A549 (cell line): ENCODE results near the gene TMEM19. TPM values are rescaled to one million over a fixed set of nuclear protein-coding genes. Genes with fewer than 3 reads are reported as not detected.

Experiments
- ATAC-seq, 2 experiments: fragments of 200-7000 bp in 1 of 2; fragments of >200 bp in 1 of 2; cut with Nextera tagmentation in 1 of 2; cut with Tn5 transposase in 1 of 2; 3 replicates each; pipeline versions ENCODE4 v1.8.0 to v1.9.1; 2018 to 2020; ENCODE audit warnings: mild to moderate bottlenecking in 1 of 2, moderate library complexity in 1 of 2
- CTCF ChIA-PET: fragments of 300-600 bp; sonication (Branson Sonifier 250); formaldehyde crosslinking; extraction: SDS; loops from one replicate; lab custom pipeline; 2021; ENCODE audit warnings: antibody characterized with exemption, inconsistent platforms; lab: Yijun Ruan, JAX
- POLR2A ChIA-PET: fragments of 350-600 bp; formaldehyde crosslinking; extraction: SDS; loops from one replicate; lab custom pipeline; 2021; ENCODE audit warnings: antibody characterized with exemption, inconsistent platforms; lab: Yijun Ruan, JAX
- DNase-seq, 2 experiments: peaks; one replicate each; pipeline versions ENCODE4 v3.0.0 to v3.0.0-alpha.2; 2011 to 2016; ENCODE audit warnings: low read depth in 1 of 2, low spot score in 1 of 2
- FAIRE-seq: peaks from 2 replicates; lab custom pipeline; 2011; peaks lifted over from hg19 to GRCh38; lab: Jason Lieb, UNC
- H3K27ac ChIP-seq, 2 experiments: fragments of >200 bp; sonication (Bioruptor Twin); formaldehyde crosslinking; 3 replicates each; pipeline ENCODE4 v1.5.1; 2016 to 2017
- H3K4me1 ChIP-seq: fragments of >200 bp; sonication (Bioruptor Twin); formaldehyde crosslinking; 3 replicates; pipeline ENCODE4 v1.6.1; 2016
- H3K4me2 ChIP-seq: fragments of >200 bp; sonication (Bioruptor Twin); formaldehyde crosslinking; 3 replicates; pipeline ENCODE4 v1.6.1; 2016
- H3K4me3 ChIP-seq: fragments of >200 bp; sonication (Bioruptor Twin); formaldehyde crosslinking; 3 replicates; pipeline ENCODE4 v1.5.1; 2016
- H3K9me3 ChIP-seq: fragments of >200 bp; sonication (Bioruptor Twin); formaldehyde crosslinking; 3 replicates; pipeline ENCODE4 v1.6.1; 2016
- ATOH8 ChIP-seq: fragments of 250-450 bp; sonication (Bioruptor Pico); IDR thresholded peaks from 2 replicates; pipeline ENCODE4 v1.5.0; 2020; ENCODE audit warnings: low read depth, mild to moderate bottlenecking, moderate library complexity
- CBX8 ChIP-seq: fragments of 200-600 bp; sonication (generic); IDR thresholded peaks from 2 replicates; pipeline ENCODE4 v1.6.1; 2016
- CEBPB ChIP-seq, 2 experiments: fragments of >200 bp in 1 of 2; sonication (Bioruptor Twin) in 1 of 2; formaldehyde crosslinking in 1 of 2; IDR thresholded peaks; 2 replicates each; pipeline ENCODE4 v1.6.1; 2012 to 2016
- CHD2 ChIP-seq: fragments of 150-350 bp; IDR thresholded peaks from 2 replicates; pipeline ENCODE4 v1.6.1; 2014; ENCODE audit warnings: low read length; ENCODE audit not compliant: partially characterized antibody
- CHD4 ChIP-seq: fragments of 200-600 bp; sonication (generic); IDR thresholded peaks from 2 replicates; pipeline ENCODE4 v1.6.1; 2016; ENCODE audit warnings: antibody characterized with exemption, mild to moderate bottlenecking, borderline replicate concordance
- EP300 ChIP-seq, 2 experiments: fragments of >200 bp; sonication (Bioruptor Twin); formaldehyde crosslinking; IDR thresholded peaks; 2 replicates in 1 of 2; 3 replicates in 1 of 2; pipeline ENCODE4 v1.6.1; 2016 to 2017
- ESRRA ChIP-seq: fragments of 150-350 bp; IDR thresholded peaks from 2 replicates; pipeline ENCODE4 v1.6.1; 2014; ENCODE audit warnings: mild to moderate bottlenecking, low read length, borderline replicate concordance
- HOXB13 ChIP-seq: fragments of 250-450 bp; sonication (Bioruptor Pico); IDR thresholded peaks from 2 replicates; pipeline ENCODE4 v1.5.0; 2020; ENCODE audit warnings: low read depth, mild to moderate bottlenecking, moderate library complexity
- JUN ChIP-seq, 2 experiments: fragments of >200 bp; sonication (Bioruptor Twin); formaldehyde crosslinking; IDR thresholded peaks; 2 replicates in 1 of 2; 3 replicates in 1 of 2; pipeline ENCODE4 v1.6.1; 2016 to 2017
- KDM1A ChIP-seq: fragments of 200-600 bp; sonication (generic); IDR thresholded peaks from 2 replicates; pipeline ENCODE4 v1.6.1; 2016; ENCODE audit warnings: low read depth, mild to moderate bottlenecking
- MAX ChIP-seq: IDR thresholded peaks from 2 replicates; pipeline ENCODE4 v1.6.1; 2012
- NR3C1 ChIP-seq: fragments of >200 bp; sonication (Bioruptor Twin); formaldehyde crosslinking; IDR thresholded peaks from 3 replicates; pipeline ENCODE4 v1.6.1; 2017
- RCOR1 ChIP-seq: fragments of 150-350 bp; IDR thresholded peaks from 2 replicates; pipeline ENCODE4 v1.6.1; 2014; ENCODE audit warnings: antibody characterized with exemption, low read length, low read depth
- RNF2 ChIP-seq: fragments of 200-600 bp; sonication (generic); IDR thresholded peaks from 2 replicates; pipeline ENCODE4 v1.6.1; 2016; ENCODE audit warnings: low read depth, mild to moderate bottlenecking, antibody characterized with exemption, moderate library complexity, borderline replicate concordance
- ZFP36 ChIP-seq: fragments of 450-650 bp; IDR thresholded peaks from 2 replicates; pipeline ENCODE4 v1.6.1; 2014; ENCODE audit warnings: borderline replicate concordance; ENCODE audit not compliant: partially characterized antibody
- ZSCAN20 ChIP-seq: fragments of 250-450 bp; sonication (Bioruptor Pico); IDR thresholded peaks from 2 replicates; pipeline ENCODE4 v1.8.0; 2022; ENCODE audit warnings: mild to moderate bottlenecking, moderate library complexity
- WGBS: methylation state at CpG from one replicate; pipeline ENCODE4 v1.1.6; 2017; ENCODE audit errors: missing lambda C conversion rate; 5-methylcytosine and 5-hydroxymethylcytosine counted together
- polyA plus RNA-seq, 4 experiments: library from polyadenylated mRNA; depleted of rRNA in 3 of 4; stranded (reverse); fragments of >200 nt; fragmentation: RNase III in 1 of 4; extraction: RNeasy Plus Mini Kit Qiagen cat#74134 plus additional on column Dnase treatment in 1 of 4; gene quantifications; 2 replicates in 3 of 4; 3 replicates in 1 of 4; pipeline ENCODE4 v1.2.3, GENCODE V29; 2011 to 2017
- TF ChIP-seq, protein P1 (sequence below): fragments of >200 bp; sonication (Bioruptor Twin); formaldehyde crosslinking; IDR thresholded peaks from 2 replicates; pipeline ENCODE4 v1.6.1; 2016

TMEM19 gene
- polyA plus RNA-seq, 2 of the 4 experiments (the other 2 are of a cell fraction): 43.2 to 78.8 TPM

DNA sequence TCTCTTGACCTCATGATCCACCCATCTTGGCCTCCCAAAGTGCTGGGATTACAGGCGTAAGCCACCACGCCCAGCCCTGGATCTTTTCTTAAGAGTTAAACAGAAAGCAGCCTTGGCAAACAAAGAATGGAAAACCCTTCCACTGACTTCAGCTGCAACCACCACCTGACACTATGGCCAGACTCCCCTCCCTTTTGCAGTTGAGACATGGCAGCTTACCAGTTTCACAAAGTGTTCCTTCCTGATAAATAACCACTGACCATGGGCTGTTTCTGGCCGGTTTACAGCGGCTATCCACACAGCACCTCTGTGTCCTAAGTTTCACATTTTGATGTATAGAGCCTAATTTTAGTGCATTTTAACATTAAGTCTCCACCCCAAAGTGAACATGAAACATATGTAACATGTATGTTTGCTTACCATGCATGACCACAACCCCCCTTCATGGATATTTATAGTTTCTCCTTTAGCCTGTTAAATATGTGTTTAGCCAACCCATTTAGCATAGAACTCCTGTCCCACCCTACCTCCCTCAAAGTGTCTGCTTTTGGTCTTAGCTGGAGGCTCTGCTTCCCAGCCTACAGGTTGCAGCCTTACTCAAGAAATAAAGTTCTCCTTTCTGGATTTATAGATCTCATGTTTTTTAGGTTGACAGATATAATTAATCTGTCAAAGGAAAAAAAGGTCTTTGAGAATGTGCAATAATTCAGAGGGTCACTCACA, 36.1 kb downstream of the TMEM19 start:
- 90% methylated on average over 4 of the region's 4 CpGs for WGBS
- POLR2A ChIA-PET: no interaction called here
- Histone ChIP-seq H3K4me2 (no peak overlapping the region), H3K4me3 (no peak overlapping the region), H3K4me1 (no peaks in the 10 kb centered on the region), H3K27ac (no peak overlapping the region), H3K9me3 (no peaks in the 10 kb centered on the region)
- TF ChIP-seq, protein P1, sequence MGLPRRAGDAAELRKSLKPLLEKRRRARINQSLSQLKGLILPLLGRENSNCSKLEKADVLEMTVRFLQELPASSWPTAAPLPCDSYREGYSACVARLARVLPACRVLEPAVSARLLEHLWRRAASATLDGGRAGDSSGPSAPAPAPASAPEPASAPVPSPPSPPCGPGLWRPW: no peak
- no peak for TF ChIP-seq RNF2
- DNase-seq (no peak), ATAC-seq (no peak), FAIRE-seq (no peak)
- CTCF ChIA-PET: interaction anchor here (1.5 kb wide), 1 partner anchor 26 kb away, joined by 5 read pairs; no protein-coding TSS in a partner anchor

DNA sequence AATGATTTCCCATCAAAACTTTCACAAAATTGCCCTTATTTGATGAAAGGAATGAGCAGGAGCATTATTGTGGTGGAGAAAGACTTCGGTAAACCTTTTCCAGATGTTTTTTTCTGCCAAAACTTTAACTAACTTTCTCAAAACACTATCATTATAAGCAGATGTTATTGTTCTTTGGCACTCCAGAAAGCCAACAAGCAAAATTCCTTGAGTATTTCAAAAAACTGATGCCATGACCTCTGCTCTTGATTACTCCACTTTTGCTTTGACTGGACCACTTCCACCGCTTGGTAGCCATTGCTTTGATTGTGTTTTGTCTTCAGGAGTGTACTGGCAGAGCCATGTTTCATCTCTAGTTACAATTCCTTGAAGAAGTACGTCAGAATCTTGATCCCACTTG, 39.1 kb downstream of the TMEM19 start:
- no peak overlapping the region for H3K4me2 ChIP-seq
- no peak overlapping the region for H3K27ac ChIP-seq
- no peak overlapping the region for H3K4me3 ChIP-seq
- no peak for TF ChIP-seq NR3C1
- TF ChIP-seq EP300 (IDR thresholded peaks at IDR 0.05): no peak
- TF ChIP-seq KDM1A: no peak
- TF ChIP-seq ESRRA: no peak
- TF ChIP-seq ZFP36: no peak
- TF ChIP-seq JUN (IDR thresholded peaks at IDR 0.05): no peak
- ChIA-PET POLR2A (no interaction called here), CTCF (interaction anchor here (2.5 kb wide), 1 partner anchor 22 kb away, joined by 6 read pairs; no protein-coding TSS in a partner anchor)
- H3K4me1 ChIP-seq: no peaks in the 10 kb centered on the region
- ATAC-seq (no peak), FAIRE-seq (no peak), DNase-seq (no peak)
- 48% methylated on average over 3 of the region's 3 CpGs for WGBS
- no peaks in the 10 kb centered on the region for H3K9me3 ChIP-seq

GRCh38 chr12:71726548-71726947, 40.7 kb downstream of the TMEM19 start:
- TF ChIP-seq CHD2: no peak
- TF ChIP-seq CHD4: no peak
- Histone ChIP-seq H3K27ac (no peak overlapping the region), H3K4me2 (no peak overlapping the region), H3K9me3 (no peaks in the 10 kb centered on the region), H3K4me3 (no peak overlapping the region), H3K4me1 (no peaks in the 10 kb centered on the region)
- DNase-seq (no peak), ATAC-seq (no peak), FAIRE-seq (no peak)
- ChIA-PET CTCF (interaction anchor here (1.2 to 2.5 kb wide), 2 partner anchors 18 to 21 kb away, joined by 3 to 6 read pairs; no protein-coding TSS in a partner anchor), POLR2A (no interaction called here)
- 51% methylated on average over 2 of the region's 2 CpGs for WGBS

GRCh38 chr12:71727958-71728357, 42.1 kb downstream of the TMEM19 start:
- POLR2A ChIA-PET: interaction anchor here (0.9 kb wide), 1 partner anchor 42 kb away, joined by 4 read pairs; the partner anchor contains the start of gene TMEM19
- H3K4me2 ChIP-seq: no peak overlapping the region
- no peak for DNase-seq
- H3K4me1 ChIP-seq: no peaks in the 10 kb centered on the region
- no peak for FAIRE-seq
- no peak overlapping the region for H3K4me3 ChIP-seq
- TF ChIP-seq, protein P1: no peak
- TF ChIP-seq EP300 (IDR thresholded peaks at IDR 0.05) (no peak), CHD4 (no peak), CEBPB (IDR thresholded peaks at IDR 0.05) (no peak), CBX8 (no peak), MAX (no peak), HOXB13 (CRISPR knock-in tag) (no peak), ZSCAN20 (CRISPR knock-in tag) (no peak), NR3C1 (no peak), RNF2 (no peak), ATOH8 (CRISPR knock-in tag) (no peak), RCOR1 (no peak), KDM1A (no peak), CHD2 (no peak)
- H3K9me3 ChIP-seq: no peaks in the 10 kb centered on the region
- 65% methylated on average over 5 of the region's 5 CpGs for WGBS
- no peak for ATAC-seq
- CTCF ChIA-PET: no interaction called here
- no peak overlapping the region for H3K27ac ChIP-seq
